Panc1 (cell line): ENCODE results near the gene CCT8.

Experiments used
- POLR2AphosphoS5 ChIP-seq: IDR thresholded peaks from 2 replicates; pipeline ENCODE4 v1.6.1; 2012; ENCODE audit warnings: mild to moderate bottlenecking, low read depth, low read length, moderate library complexity
- SIN3A ChIP-seq: IDR thresholded peaks from 2 replicates; pipeline ENCODE4 v1.6.1; 2012; ENCODE audit warnings: low read depth, mild to moderate bottlenecking, low read length, moderate library complexity, borderline replicate concordance; ENCODE audit not compliant: insufficient read depth
- TF ChIP-seq, protein P1 (sequence below): fragments of 450-650 bp; IDR thresholded peaks from 2 replicates; pipeline ENCODE4 v1.5.1; 2017; ENCODE audit warnings: mild to moderate bottlenecking

GRCh38 chr21:29096218-29097015 is 23.0 kb upstream of the CCT8 start:
- TF ChIP-seq, protein P1, sequence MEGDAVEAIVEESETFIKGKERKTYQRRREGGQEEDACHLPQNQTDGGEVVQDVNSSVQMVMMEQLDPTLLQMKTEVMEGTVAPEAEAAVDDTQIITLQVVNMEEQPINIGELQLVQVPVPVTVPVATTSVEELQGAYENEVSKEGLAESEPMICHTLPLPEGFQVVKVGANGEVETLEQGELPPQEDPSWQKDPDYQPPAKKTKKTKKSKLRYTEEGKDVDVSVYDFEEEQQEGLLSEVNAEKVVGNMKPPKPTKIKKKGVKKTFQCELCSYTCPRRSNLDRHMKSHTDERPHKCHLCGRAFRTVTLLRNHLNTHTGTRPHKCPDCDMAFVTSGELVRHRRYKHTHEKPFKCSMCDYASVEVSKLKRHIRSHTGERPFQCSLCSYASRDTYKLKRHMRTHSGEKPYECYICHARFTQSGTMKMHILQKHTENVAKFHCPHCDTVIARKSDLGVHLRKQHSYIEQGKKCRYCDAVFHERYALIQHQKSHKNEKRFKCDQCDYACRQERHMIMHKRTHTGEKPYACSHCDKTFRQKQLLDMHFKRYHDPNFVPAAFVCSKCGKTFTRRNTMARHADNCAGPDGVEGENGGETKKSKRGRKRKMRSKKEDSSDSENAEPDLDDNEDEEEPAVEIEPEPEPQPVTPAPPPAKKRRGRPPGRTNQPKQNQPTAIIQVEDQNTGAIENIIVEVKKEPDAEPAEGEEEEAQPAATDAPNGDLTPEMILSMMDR, result no peak
- TF ChIP-seq POLR2AphosphoS5, result no peak
- TF ChIP-seq SIN3A, result no peak
